Metanephros (tissue), 1 donor: ENCODE results near the gene WDFY1. TPM values are rescaled to one million over a fixed set of nuclear protein-coding genes. Genes with fewer than 3 reads are reported as not detected.

Source experiments
- total RNA-seq: library from RNA; depleted of rRNA; stranded (reverse); fragments of >200 nt; gene quantifications from one replicate; pipeline ENCODE4 v1.2.3, GENCODE V29; 2014

The WDFY1 gene
- total RNA-seq = 112 TPM

DNA sequence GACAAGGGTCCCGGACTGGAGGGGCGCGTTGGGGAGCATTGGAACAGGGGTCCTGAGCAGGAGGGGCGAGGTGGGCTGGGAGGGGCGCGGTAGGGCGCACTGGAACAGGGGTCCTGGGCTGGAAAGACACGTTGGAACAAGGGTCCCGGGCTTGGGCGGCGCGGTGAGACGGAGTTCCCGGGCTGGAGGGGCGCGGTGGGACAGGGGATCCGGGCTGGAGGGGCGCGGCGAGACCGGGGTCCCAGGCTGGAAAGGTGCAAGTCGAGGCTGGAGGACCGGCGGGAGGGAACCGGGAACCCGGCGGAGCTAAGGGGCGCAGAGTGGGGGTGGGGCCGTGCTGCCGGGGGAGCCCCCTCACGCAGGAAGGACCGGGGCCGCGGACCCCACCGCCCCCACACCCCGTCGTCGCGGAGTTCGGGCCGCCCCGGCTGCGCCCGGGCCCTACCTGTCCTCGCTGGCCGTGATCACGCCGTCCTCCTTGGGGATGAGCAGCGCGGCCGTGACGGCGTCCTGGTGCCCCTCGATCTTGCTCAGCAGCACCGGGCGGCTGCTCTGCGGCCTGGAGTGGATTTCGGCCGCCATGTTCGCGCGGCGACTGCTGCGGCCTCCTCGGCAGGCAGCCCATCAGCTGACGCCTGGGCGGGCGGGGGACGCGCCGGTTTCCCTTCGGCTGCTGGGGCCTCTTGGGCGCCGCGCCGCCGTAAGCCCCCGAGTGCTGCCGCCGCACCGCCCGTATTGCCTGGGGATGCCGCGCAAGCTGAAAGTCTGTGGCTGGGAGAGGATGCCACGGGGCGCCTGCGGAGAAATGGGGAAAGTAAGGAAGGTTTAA, at the start of gene WDFY1:
Gene WDFY1, minus strand, starts transcription at position 633 of the 829 bp plus-strand sequence. Its CDS starts 51 bp downstream, at position 582.

GRCh38 chr2:223957092-223957851, 12.1 kb upstream of the WDFY1 start, which contains the start of gene MRPL44:
MRPL44 (plus strand) TSS chr2:223957463; CDS start chr2:223957473, 10 bp downstream.

GRCh38 chr2:223837287-223838061, 107.7 kb downstream of the WDFY1 start, which contains the start of gene AP1S3:
AP1S3 (minus strand) TSS chr2:223837582; CDS start chr2:223837450, 132 bp downstream.

Other genes with a start within 250 kb of the WDFY1 start
- 21.9 TPM for gene AP1S3, start 107.8 kb downstream of the WDFY1 start, total RNA-seq
- gene MRPL44, start 12.1 kb upstream of the WDFY1 start, total RNA-seq = 33.5 TPM
- 70.3 TPM for gene SERPINE2, start 94.0 kb upstream of the WDFY1 start, total RNA-seq